Measurements from ENCODE around the gene SPDYE3.
"Not testable (repeated sequence)": the region's sequence is repeated elsewhere in the genome, so short reads cannot be mapped to it uniquely, and the experiment has no call there.

The SPDYE3 gene, protein sequence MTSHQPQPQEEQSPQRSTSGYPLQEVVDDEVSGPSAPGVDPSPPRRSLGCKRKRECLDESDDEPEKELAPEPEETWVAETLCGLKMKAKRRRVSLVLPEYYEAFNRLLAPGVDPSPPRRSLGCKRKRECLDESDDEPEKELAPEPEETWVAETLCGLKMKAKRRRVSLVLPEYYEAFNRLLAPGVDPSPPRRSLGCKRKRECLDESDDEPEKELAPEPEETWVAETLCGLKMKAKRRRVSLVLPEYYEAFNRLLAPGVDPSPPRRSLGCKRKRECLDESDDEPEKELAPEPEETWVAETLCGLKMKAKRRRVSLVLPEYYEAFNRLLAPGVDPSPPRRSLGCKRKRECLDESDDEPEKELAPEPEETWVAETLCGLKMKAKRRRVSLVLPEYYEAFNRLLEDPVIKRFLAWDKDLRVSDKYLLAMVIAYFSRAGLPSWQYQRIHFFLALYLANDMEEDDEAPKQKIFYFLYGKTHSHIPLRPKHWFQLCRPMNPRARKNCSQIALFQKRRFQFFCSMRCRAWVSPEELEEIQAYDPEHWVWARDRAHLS

DNA sequence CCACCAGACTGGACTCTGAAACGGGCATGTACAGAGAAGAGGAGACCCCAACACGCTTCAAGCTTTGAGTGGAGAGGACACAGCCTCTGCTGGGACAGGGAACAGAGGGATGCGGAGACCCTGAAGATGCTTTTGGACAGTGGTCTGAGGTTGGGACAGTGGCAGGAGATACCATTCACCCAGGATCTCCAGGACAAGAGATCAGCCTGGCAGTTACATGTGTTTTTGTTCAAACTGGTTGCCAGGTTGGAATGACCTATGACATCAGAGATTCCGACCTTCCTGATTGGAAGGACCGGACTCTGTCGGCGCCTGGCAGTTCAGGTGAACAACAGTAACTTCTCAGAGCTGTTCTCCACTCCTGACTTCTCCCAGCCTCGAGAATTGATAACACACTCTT lies at the start of gene SPDYE3:
Gene SPDYE3 (plus strand): TSS at position 301 of the 400 bp plus-strand sequence. CDS start 184 bp downstream, outside the sequence.
- DNase-seq (ENCODE audit: low spot score) = not testable (repeated sequence)

GRCh38 chr7:100259984-100260383 lies 47.5 kb upstream of the SPDYE3 start:
- not testable (repeated sequence) for DNase-seq (ENCODE audit: low spot score)

DNA sequence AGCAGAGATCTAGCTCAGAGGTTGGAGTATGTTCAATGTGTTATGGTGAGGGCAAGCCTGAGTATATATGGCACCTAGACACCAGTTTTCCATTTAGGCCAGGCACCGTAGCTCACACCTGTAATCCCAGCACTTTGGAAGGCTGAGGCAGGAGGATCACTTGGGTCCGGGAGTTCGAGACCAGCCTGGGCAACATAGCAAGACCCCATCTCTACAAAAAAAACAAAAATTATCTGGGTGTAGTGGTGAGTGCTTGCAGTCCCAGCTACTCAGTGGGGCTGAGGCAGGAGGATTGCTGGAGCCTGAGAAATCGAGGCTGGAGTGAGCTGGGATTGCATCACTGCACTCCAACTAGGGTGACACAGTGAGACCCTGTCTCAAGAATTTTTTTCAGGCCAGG lies 44.6 kb upstream of the SPDYE3 start:
- DNase-seq (ENCODE audit: low spot score) = not testable (repeated sequence)

DNA sequence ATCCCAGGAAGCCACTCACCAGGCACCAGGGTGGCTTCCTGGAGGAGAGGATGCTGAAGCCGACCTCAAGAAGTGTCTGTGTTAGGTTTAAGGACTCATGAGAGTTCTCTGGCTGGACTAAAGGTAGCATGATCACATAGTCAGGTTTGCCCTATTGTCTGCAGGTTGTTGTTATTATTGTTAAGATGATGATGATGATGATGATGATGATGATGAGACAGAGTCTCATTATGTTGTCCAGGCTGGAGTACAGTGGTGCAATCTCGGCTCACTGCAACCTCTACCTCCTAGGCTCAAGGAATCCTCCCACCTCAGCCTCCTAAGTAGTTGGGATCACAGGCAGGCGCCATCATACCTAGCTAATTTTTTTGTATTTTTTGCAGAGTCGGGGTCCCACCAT lies 43.3 kb upstream of the SPDYE3 start:
- DNase-seq (ENCODE audit: low spot score) = not testable (repeated sequence)

DNA sequence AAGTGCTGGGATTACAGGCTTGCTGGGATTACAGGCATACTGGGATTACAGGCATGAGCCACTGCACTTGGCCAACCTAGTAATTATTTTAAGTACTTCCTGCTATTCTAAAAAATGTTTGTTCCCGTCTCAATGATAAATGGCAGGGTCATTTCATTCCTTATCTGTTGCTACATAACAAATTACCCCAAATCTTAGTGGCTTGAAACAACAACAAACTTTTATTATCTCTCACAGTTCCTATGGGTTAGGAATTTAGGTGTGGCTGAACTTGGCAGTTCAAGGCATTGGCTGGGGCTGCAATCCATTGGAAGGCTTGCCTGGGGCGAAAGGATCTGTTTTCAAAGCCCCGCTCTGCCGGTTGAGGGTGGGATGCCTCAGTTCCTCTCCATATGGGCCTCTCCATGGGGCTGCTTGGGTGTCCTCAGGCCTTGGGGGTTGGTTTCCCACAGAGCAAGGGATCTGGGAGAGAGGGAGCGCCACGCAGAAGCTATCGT lies 42.8 kb upstream of the SPDYE3 start:
- DNase-seq (ENCODE audit: low spot score) = not testable (repeated sequence)

- DNase-seq (ENCODE audit: low spot score) = not testable (repeated sequence)
These were observed 41.7 kb upstream of the SPDYE3 start for GRCh38 chr7:100265851-100266250.

GRCh38 chr7:100266576-100267354 lies 40.7 kb upstream of the SPDYE3 start:
- DNase-seq (ENCODE audit: low spot score) = no peak

DNA sequence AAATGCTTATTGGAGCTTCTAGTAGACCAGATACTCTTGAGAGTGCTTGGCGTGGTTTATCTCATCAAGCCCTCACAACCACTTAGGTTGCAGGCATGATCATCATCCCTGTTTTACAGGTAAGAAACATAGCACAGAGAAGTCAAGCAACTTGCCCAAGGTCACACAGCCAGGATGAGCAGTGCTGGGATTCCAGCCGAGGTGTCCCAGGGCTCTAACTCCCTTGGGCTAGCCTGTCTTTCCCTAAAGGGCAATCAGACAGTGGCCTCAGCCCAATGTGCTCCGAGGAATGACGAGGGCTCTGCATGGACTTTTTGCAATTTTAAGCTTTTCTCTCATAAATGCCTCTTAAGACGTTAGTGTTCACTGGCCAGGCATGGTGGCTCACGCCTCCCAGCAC lies 39.9 kb upstream of the SPDYE3 start:
- no peak for DNase-seq (ENCODE audit: low spot score)

- DNase-seq (ENCODE audit: low spot score) = not testable (repeated sequence)
These were observed 38.6 kb upstream of the SPDYE3 start for GRCh38 chr7:100268882-100269281.

DNA sequence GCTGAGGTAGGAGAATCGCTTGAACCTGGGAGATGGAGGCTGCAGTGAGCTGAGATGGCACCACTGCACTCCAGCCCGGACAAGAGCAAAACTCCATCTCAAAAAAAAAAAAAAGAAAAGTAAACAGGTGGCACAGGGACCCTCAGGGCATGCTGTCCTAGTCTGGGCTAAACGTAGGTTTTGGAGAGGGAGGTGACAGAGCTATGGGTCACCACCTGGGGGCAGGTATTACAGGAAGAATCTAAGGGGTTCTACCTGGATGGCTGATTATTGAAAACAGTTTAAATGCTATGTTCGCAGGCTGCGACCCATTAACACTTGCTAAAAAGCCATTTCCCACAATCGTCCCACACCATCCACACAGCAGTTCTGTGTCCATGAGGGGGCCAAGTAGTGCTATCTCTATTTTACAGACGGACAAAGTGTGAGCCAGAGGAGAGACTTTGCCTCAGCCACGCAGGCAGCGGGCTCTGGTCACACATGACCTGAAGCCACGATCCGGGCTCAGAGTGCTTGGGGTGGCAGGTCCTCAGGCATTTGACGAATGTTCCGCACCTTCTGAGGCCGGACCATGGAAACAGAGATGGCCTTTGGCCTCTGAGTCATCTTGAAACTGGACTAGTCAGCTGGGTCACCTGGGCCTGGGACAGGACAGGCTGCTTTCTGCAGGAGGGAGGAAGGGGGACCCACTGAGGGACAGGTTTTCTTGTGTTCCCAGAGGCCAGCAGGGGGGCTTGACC lies 38.0 kb upstream of the SPDYE3 start:
- not testable (repeated sequence) for DNase-seq (ENCODE audit: low spot score)

- not testable (repeated sequence) for DNase-seq (ENCODE audit: low spot score)
These were observed 37.2 kb upstream of the SPDYE3 start for GRCh38 chr7:100270046-100270918.

- not testable (repeated sequence) for DNase-seq (ENCODE audit: low spot score)
These were observed 36.4 kb upstream of the SPDYE3 start for GRCh38 chr7:100270941-100271593.

GRCh38 chr7:100271716-100272537 lies 35.6 kb upstream of the SPDYE3 start:
- DNase-seq (ENCODE audit: low spot score) = peak; percentile 87

DNA sequence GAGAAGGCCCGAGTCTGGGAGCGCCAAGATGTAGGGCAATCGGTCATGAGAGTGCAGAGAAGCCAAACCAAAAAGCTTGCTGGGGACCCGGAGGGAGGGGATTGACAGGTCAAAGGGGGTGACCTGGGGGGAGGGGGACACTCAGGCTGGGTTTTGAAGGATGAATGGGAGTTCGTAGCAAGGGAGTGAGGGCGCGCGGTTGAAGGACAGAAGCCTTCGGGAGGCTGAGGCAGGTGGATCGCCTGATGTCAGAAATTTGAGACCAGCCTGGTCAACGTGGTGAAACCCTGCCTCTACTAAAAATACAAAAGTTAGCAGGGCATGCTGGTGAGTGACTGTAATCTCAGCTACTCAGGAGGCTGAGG lies 35.0 kb upstream of the SPDYE3 start:
- DNase-seq (ENCODE audit: low spot score) = not testable (repeated sequence)

- DNase-seq (ENCODE audit: low spot score) = no peak
These were observed 32.4 kb upstream of the SPDYE3 start for GRCh38 chr7:100275120-100275519.

DNA sequence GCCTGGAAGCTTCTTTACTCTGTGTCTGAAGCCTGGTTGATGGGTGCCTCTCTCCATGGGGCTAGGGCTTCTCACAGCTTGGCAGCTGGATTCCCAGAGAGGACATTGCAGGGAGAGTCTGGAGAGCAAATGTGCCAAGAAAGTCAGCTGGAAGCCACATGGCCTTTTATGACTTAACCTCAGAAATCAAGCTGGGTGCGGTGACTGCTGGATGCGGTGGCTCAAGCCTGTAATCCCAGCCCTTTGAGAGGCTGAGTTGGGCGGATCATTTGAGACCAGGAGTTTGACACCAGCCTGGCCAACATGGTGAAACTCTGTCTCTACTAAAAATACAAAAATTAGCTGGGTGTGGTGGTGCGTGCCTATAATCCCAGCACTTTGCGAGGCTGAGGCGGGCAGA lies 31.4 kb upstream of the SPDYE3 start:
- DNase-seq (ENCODE audit: low spot score) = not testable (repeated sequence)

GRCh38 chr7:100282069-100282608 lies 25.4 kb upstream of the SPDYE3 start:
- DNase-seq (ENCODE audit: low spot score) = not testable (repeated sequence)

DNA sequence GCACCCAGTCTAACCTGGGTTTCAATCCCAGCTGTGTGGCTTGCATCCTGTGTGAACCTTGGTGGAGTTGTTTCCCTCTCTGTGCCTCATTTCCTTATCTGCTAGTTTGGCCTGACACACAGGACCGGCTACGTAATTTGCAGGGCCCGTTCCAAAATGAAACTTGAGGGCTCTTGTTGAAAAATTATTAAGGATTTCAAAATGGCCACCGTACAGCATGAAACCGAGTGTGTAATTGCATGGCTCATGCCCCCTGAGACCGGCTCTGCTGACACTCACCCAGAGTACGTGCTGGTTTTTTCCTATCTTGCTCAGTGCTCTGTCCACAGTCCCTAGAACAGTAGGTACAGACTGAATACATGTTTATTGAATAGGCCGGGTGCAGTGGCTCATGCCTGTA lies 24.4 kb upstream of the SPDYE3 start:
- DNase-seq (ENCODE audit: low spot score) = not testable (repeated sequence)
